ENCODE results near the gene POFUT1.
A peak's percentile ranks its signal among the peaks of the same experiment; 100 is the strongest.
"Not testable (repeated sequence)": the region's sequence is repeated elsewhere in the genome, so short reads cannot be mapped to it uniquely, and the experiment has no call there.

The POFUT1 gene

GRCh38 chr20:32236819-32237218 is 29.1 kb downstream of the POFUT1 start:
- no peak for DNase-seq

- no peak for DNase-seq
These were observed 29.7 kb downstream of the POFUT1 start for GRCh38 chr20:32237419-32237818.

GRCh38 chr20:32238483-32239425 is 31.1 kb downstream of the POFUT1 start:
- DNase-seq: no peak

GRCh38 chr20:32240205-32240604 is 32.5 kb downstream of the POFUT1 start:
- no peak for DNase-seq

GRCh38 chr20:32241807-32242206 is 34.1 kb downstream of the POFUT1 start:
- no peak for DNase-seq

- no peak for DNase-seq
These were observed 36.6 kb downstream of the POFUT1 start for GRCh38 chr20:32244150-32244823.

- DNase-seq: no peak
These were observed 37.3 kb downstream of the POFUT1 start for GRCh38 chr20:32244959-32245358.

GRCh38 chr20:32246208-32246607 is 38.5 kb downstream of the POFUT1 start:
- not testable (repeated sequence) for DNase-seq

GRCh38 chr20:32248043-32248442 is 40.4 kb downstream of the POFUT1 start:
- DNase-seq: no peak

- DNase-seq: no peak
These were observed 41.5 kb downstream of the POFUT1 start for GRCh38 chr20:32249030-32249738.

- DNase-seq: no peak
These were observed 43.8 kb downstream of the POFUT1 start for GRCh38 chr20:32251470-32251869.

GRCh38 chr20:32252189-32252588 is 44.5 kb downstream of the POFUT1 start:
- no peak for DNase-seq

GRCh38 chr20:32260973-32261372 is 53.3 kb downstream of the POFUT1 start:
- DNase-seq: not testable (repeated sequence)

GRCh38 chr20:32261644-32262043 is 54.0 kb downstream of the POFUT1 start:
- DNase-seq: no peak

- no peak for DNase-seq
These were observed 55.8 kb downstream of the POFUT1 start for GRCh38 chr20:32263398-32263954.

GRCh38 chr20:32271620-32272019 is 63.9 kb downstream of the POFUT1 start:
- no peak for DNase-seq

GRCh38 chr20:32274359-32274758 is 66.7 kb downstream of the POFUT1 start:
- no peak for DNase-seq

- not testable (repeated sequence) for DNase-seq
These were observed 67.5 kb downstream of the POFUT1 start for GRCh38 chr20:32275163-32275562.

GRCh38 chr20:32277361-32278198 is 69.9 kb downstream of the POFUT1 start, which contains the start of gene KIF3B:
TSS of gene KIF3B (plus strand) at chr20:32277651. CDS start at chr20:32309778, 32,127 bp downstream.
- peak; percentile 50 for DNase-seq

- no peak for DNase-seq
These were observed 70.5 kb downstream of the POFUT1 start for GRCh38 chr20:32278199-32278643.

- no peak for DNase-seq
These were observed 74.0 kb downstream of the POFUT1 start for GRCh38 chr20:32281711-32282110.

GRCh38 chr20:32282461-32282860 is 74.8 kb downstream of the POFUT1 start:
- no peak for DNase-seq

All from NCI-H187 treated with DMSO at 0.1 percent for 48 hours (cell line).